Measurements from ENCODE around the gene EPS8L2.

GRCh38 chr11:697811-698311, 8.2 kb upstream of the EPS8L2 start:
- TF ChIP-seq EZH2 (IDR thresholded peaks at IDR 0.05) (no peak), POLR2AphosphoS5 (IDR thresholded peaks at IDR 0.05; ENCODE audit: borderline replicate concordance, low read depth, low read length) (no peak)
